GM23338 (cell line): ENCODE results near the gene TAF4B. TPM values are rescaled to one million over a fixed set of nuclear protein-coding genes. Genes with fewer than 3 reads are reported as not detected.

Experiments
- ATAC-seq: fragments of 200-7000 bp; cut with Tn5 transposase; 3 replicates; pipeline ENCODE4 v1.9.1; 2020
- DNase-seq: peaks from one replicate; pipeline ENCODE4 v3.0.0-alpha.2; 2015; ENCODE audit warnings: low spot score
- H2AFZ ChIP-seq: fragments of 200-600 bp; sonication (generic); 2 replicates; pipeline ENCODE4 v1.8.0; 2016; ENCODE audit warnings: antibody characterized with exemption, mild to moderate bottlenecking, moderate library complexity
- H3F3A ChIP-seq: fragments of 200-600 bp; sonication (generic); replicated peaks from 2 replicates; pipeline ENCODE4 v1.8.0; 2017; ENCODE audit warnings: antibody characterized with exemption, mixed run types, low read depth
- H3K27ac ChIP-seq: fragments of 200-600 bp; sonication (generic); 2 replicates; pipeline ENCODE4 v1.6.1; 2016; ENCODE audit warnings: low read depth
- H3K27me3 ChIP-seq: fragments of 200-600 bp; sonication (generic); 2 replicates; pipeline ENCODE4 v1.8.0; 2016; ENCODE audit warnings: mild to moderate bottlenecking, mixed run types, moderate library complexity; ENCODE audit not compliant: insufficient read depth
- H3K36me3 ChIP-seq: fragments of 200-600 bp; sonication (generic); 2 replicates; pipeline ENCODE4 v1.8.0; 2016; ENCODE audit warnings: mild to moderate bottlenecking; ENCODE audit not compliant: insufficient read depth
- H3K4me1 ChIP-seq: fragments of 200-600 bp; sonication (generic); 2 replicates; pipeline ENCODE4 v1.8.0; 2016; ENCODE audit warnings: mild to moderate bottlenecking, moderate library complexity; ENCODE audit not compliant: insufficient read depth
- H3K4me2 ChIP-seq: fragments of 200-600 bp; sonication (generic); 2 replicates; pipeline ENCODE4 v1.7.1; 2017; ENCODE audit warnings: mixed run types
- H3K4me3 ChIP-seq: fragments of 200-600 bp; sonication (generic); 2 replicates; pipeline ENCODE4 v1.6.1; 2016; ENCODE audit warnings: mixed run types
- H3K79me2 ChIP-seq: fragments of 200-600 bp; sonication (generic); replicated peaks from 2 replicates; pipeline ENCODE4 v1.8.0; 2017; ENCODE audit warnings: mild to moderate bottlenecking; ENCODE audit not compliant: insufficient read depth
- H3K9me2 ChIP-seq: fragments of 200-600 bp; sonication (generic); 2 replicates; pipeline ENCODE4 v1.8.0; 2017; ENCODE audit not compliant: insufficient read depth
- H4K20me1 ChIP-seq: fragments of 200-600 bp; sonication (generic); replicated peaks from 2 replicates; pipeline ENCODE4 v1.8.0; 2017; ENCODE audit warnings: mild to moderate bottlenecking; ENCODE audit not compliant: insufficient read depth
- H3K27ac Mint-ChIP-seq: 2 replicates; pipeline ENCODE4 v1.8.0; 2020; ENCODE audit warnings: inconsistent platforms, mild to moderate bottlenecking, moderate library complexity, mixed read lengths
- H3K27me3 Mint-ChIP-seq: 3 replicates; pipeline ENCODE4 v1.8.0; 2022; ENCODE audit warnings: low read depth, mild to moderate bottlenecking, moderate library complexity, mixed read lengths, inconsistent platforms; ENCODE audit not compliant: insufficient read depth, poor library complexity
- H3K36me3 Mint-ChIP-seq: 3 replicates; pipeline ENCODE4 v1.8.0; 2021; ENCODE audit warnings: low read depth, mild to moderate bottlenecking, inconsistent platforms, moderate library complexity, mixed read lengths
- H3K4me1 Mint-ChIP-seq: 3 replicates; pipeline ENCODE4 v1.8.0; 2020; ENCODE audit warnings: mild to moderate bottlenecking, inconsistent platforms, mixed read lengths
- H3K4me3 Mint-ChIP-seq: 3 replicates; pipeline ENCODE4 v1.8.0; 2021; ENCODE audit warnings: moderate library complexity, mild to moderate bottlenecking, inconsistent platforms, mixed read lengths
- H3K9me3 Mint-ChIP-seq: 3 replicates; pipeline ENCODE4 v1.8.0; 2020; ENCODE audit warnings: moderate library complexity, mild to moderate bottlenecking, inconsistent platforms, mixed read lengths
- CREB1 ChIP-seq: fragments of 250-450 bp; sonication (Bioruptor Pico); IDR thresholded peaks from 2 replicates; pipeline ENCODE4 v1.5.0; 2020; ENCODE audit warnings: low read depth, mild to moderate bottlenecking, moderate library complexity
- CTCF ChIP-seq, 2 experiments: fragments of 200-600 bp in 1 of 2; sonication (generic) in 1 of 2; conservative IDR thresholded peaks; 2 replicates each; pipeline versions ENCODE4 v1.5.1 to v1.6.1; 2016 to 2017; ENCODE audit warnings: antibody characterized with exemption in 2 of 2, low read depth in 2 of 2, mild to moderate bottlenecking in 2 of 2, moderate library complexity in 1 of 2
- ETS1 ChIP-seq: IDR thresholded peaks from 2 replicates; pipeline ENCODE4 v1.6.1; 2016; ENCODE audit warnings: antibody characterized with exemption
- EZH2 ChIP-seq: fragments of 200-600 bp; sonication (generic); IDR thresholded peaks from one replicate; pipeline ENCODE4 v1.8.0; 2017; ENCODE audit warnings: antibody characterized with exemption, mild to moderate bottlenecking, low read depth; ENCODE audit not compliant: unreplicated experiment
- EZH2phosphoT487 ChIP-seq: fragments of 200-600 bp; sonication (generic); IDR thresholded peaks from one replicate; pipeline ENCODE4 v1.8.1; 2018; ENCODE audit warnings: antibody characterized with exemption; ENCODE audit not compliant: unreplicated experiment
- JUNB ChIP-seq: IDR thresholded peaks from one replicate; pipeline ENCODE4 v1.6.1; 2016; ENCODE audit warnings: antibody characterized with exemption; ENCODE audit not compliant: unreplicated experiment
- NANOG ChIP-seq: IDR thresholded peaks from 2 replicates; pipeline ENCODE4 v1.6.1; 2016; ENCODE audit warnings: antibody characterized with exemption, borderline replicate concordance
- POLR2AphosphoS5 ChIP-seq: IDR thresholded peaks from 2 replicates; pipeline ENCODE4 v1.6.1; 2016; ENCODE audit warnings: antibody characterized with exemption, low read depth
- REST ChIP-seq: IDR thresholded peaks from one replicate; pipeline ENCODE4 v1.6.1; 2018; ENCODE audit warnings: antibody characterized with exemption; ENCODE audit not compliant: unreplicated experiment
- STAT1 ChIP-seq: IDR thresholded peaks from one replicate; pipeline ENCODE4 v1.6.1; 2016; ENCODE audit warnings: antibody characterized with exemption; ENCODE audit not compliant: unreplicated experiment
- ZNF114 ChIP-seq: fragments of 250-450 bp; sonication (Bioruptor Pico); IDR thresholded peaks from 2 replicates; pipeline ENCODE4 v1.5.0; 2020; ENCODE audit warnings: mild to moderate bottlenecking, moderate library complexity
- ZNF331 ChIP-seq: fragments of 250-450 bp; sonication (Bioruptor Pico); IDR thresholded peaks from 2 replicates; pipeline ENCODE4 v1.5.0; 2020; ENCODE audit warnings: low read depth, mild to moderate bottlenecking, moderate library complexity
- ZNF462 ChIP-seq: fragments of 250-450 bp; sonication (Bioruptor Pico); IDR thresholded peaks from 2 replicates; pipeline ENCODE4 v1.5.0; 2020; ENCODE audit warnings: mild to moderate bottlenecking, moderate library complexity
- polyA plus RNA-seq: library from polyadenylated mRNA; unstranded; fragments of >200 nt; fragmentation: Nextera tagmentation; extraction: Ambion mirVana; gene quantifications from 2 replicates; pipeline ENCODE4 v1.2.1, GENCODE V29; 2016
- total RNA-seq: library from RNA; depleted of rRNA; stranded (reverse); fragments of >200 nt; shearing (Covaris generic); gene quantifications from 2 replicates; pipeline ENCODE4 v1.2.3, GENCODE V29; 2014

TAF4B gene
- total and polyA plus RNA-seq, 2 experiments from 2014 or later: 9.4 to 27.3 TPM

GRCh38 chr18:26336572-26336971 is 110.3 kb downstream of the TAF4B start:
- Histone ChIP-seq H4K20me1 (no peaks in the 10 kb centered on the region), H3K9me2 (no peaks in the 10 kb centered on the region), H3K4me3 (no peak overlapping the region), H3F3A (no peaks in the 10 kb centered on the region), H3K36me3 (no peaks in the 10 kb centered on the region), H3K4me2 (no peak overlapping the region), H3K79me2 (no peaks in the 10 kb centered on the region), H3K4me1 (no peaks in the 10 kb centered on the region), H3K27ac (no peak overlapping the region), H2AFZ (no peak overlapping the region), H3K27me3 (no peaks in the 10 kb centered on the region)
- H3K27ac Mint-ChIP-seq: no peak overlapping the region
- peaks cover 3% of the 10 kb centered on the region; the same call in 1 of the 3 replicates for H3K36me3 Mint-ChIP-seq
- H3K4me1 Mint-ChIP-seq: no peaks in the 10 kb centered on the region
- DNase-seq: no peak
- H3K27me3 Mint-ChIP-seq: no peaks in the 10 kb centered on the region
- ATAC-seq: no peak
- no peaks in the 10 kb centered on the region for H3K9me3 Mint-ChIP-seq
- H3K4me3 Mint-ChIP-seq: no peak overlapping the region
- no peak for TF ChIP-seq NANOG
- no peak for TF ChIP-seq JUNB
- TF ChIP-seq ZNF331 (CRISPR knock-in tag): no peak
- no peak for TF ChIP-seq REST
- no peak for TF ChIP-seq CREB1 (CRISPR knock-in tag)
- TF ChIP-seq CTCF (conservative IDR thresholded peaks at IDR 0.05; ENCODE audit: low read depth in 2 of 2): no peak
- no peak for TF ChIP-seq STAT1
- no peak for TF ChIP-seq ZNF114 (CRISPR knock-in tag)
- TF ChIP-seq POLR2AphosphoS5: no peak
- no peak for TF ChIP-seq EZH2phosphoT487
- no peak for TF ChIP-seq EZH2
- TF ChIP-seq ZNF462 (CRISPR knock-in tag): no peak
- TF ChIP-seq ETS1: no peak
